HepG2 (cell line): ENCODE measurements around the gene DNPH1. TPM values are rescaled to one million over a fixed set of nuclear protein-coding genes. Genes with fewer than 3 reads are reported as not detected.

Experiments used
- ATAC-seq: fragments of 200-7000 bp; cut with Tn5 transposase; 3 replicates; pipeline ENCODE4 v1.9.1; 2020; ENCODE audit warnings: mild to moderate bottlenecking, moderate library complexity
- BruUV-seq: library from RNA; stranded (reverse); fragments of 400-500 nt; replicated peaks from 2 replicates; lab custom pipeline; 2021; lab: Mats Ljungman, UMichigan
- CTCF ChIA-PET: fragments of 300-600 bp; formaldehyde crosslinking; extraction: SDS; loops from one replicate; lab custom pipeline; 2021; ENCODE audit warnings: low total read pairs, inconsistent platforms, low intra/inter-chr PET ratio; lab: Yijun Ruan, JAX
- POLR2A ChIA-PET: fragments of 350-600 bp; sonication (Branson Sonifier 250); formaldehyde crosslinking; loops from one replicate; lab custom pipeline; 2020; ENCODE audit warnings: antibody characterized with exemption, inconsistent platforms; lab: Yijun Ruan, JAX
- DNase-seq: peaks from one replicate; pipeline ENCODE4 v3.0.0-alpha.2; 2015; ENCODE audit warnings: low spot score
- FAIRE-seq: peaks from 3 replicates; lab custom pipeline; 2011; peaks lifted over from hg19 to GRCh38; lab: Jason Lieb, UNC
- H2AFZ ChIP-seq: one replicate; pipeline ENCODE4 v1.6.1; 2011; ENCODE audit warnings: low read length, inconsistent platforms
- H3K27ac ChIP-seq: fragments of 300-600 bp; 3 replicates; pipeline ENCODE4 v1.8.0; 2011; ENCODE audit warnings: mixed run types, mild to moderate bottlenecking, mixed read lengths, low read length, inconsistent platforms; ENCODE audit not compliant: insufficient read depth; ENCODE audit errors: extremely low read length
- H3K27me3 ChIP-seq, 2 experiments: fragments of 200-600 bp in 1 of 2; 2 replicates in 1 of 2; 3 replicates in 1 of 2; pipeline versions ENCODE4 v1.6.0 to v1.8.0; 2011; ENCODE audit warnings: low read length in 2 of 2, mild to moderate bottlenecking in 2 of 2, moderate library complexity in 2 of 2, inconsistent platforms in 1 of 2; ENCODE audit not compliant: insufficient read depth in 2 of 2, control insufficient read depth in 1 of 2
- H3K36me3 ChIP-seq, 2 experiments: fragments of 200-600 bp in 1 of 2; replicated peaks in 1 of 2; 2 replicates in 1 of 2; 3 replicates in 1 of 2; pipeline versions ENCODE4 v1.5.1 to v1.8.0; 2011; ENCODE audit warnings: low read length in 2 of 2, inconsistent platforms in 1 of 2; ENCODE audit not compliant: insufficient read depth in 2 of 2, control insufficient read depth in 1 of 2
- H3K4me1 ChIP-seq: 2 replicates; pipeline ENCODE4 v1.5.1; 2012; ENCODE audit warnings: low read length, inconsistent platforms; ENCODE audit not compliant: insufficient read depth
- H3K4me2 ChIP-seq: 2 replicates; pipeline ENCODE4 v1.6.0; 2011; ENCODE audit warnings: low read depth, low read length, inconsistent platforms
- H3K4me3 ChIP-seq, 3 experiments: fragments of 200-600 bp in 1 of 3; sonication (generic), shearing (Covaris generic) in 1 of 3; replicated peaks in 1 of 3; 2 replicates each; pipeline ENCODE4 v1.5.1; 2011 to 2016; ENCODE audit warnings: low read length in 3 of 3, inconsistent platforms in 2 of 3, low read depth in 2 of 3, mild to moderate bottlenecking in 2 of 3, control low read depth in 1 of 3, mixed read lengths in 1 of 3; ENCODE audit not compliant: insufficient read depth in 1 of 3
- H3K79me2 ChIP-seq: one replicate; pipeline ENCODE4 v1.6.1; 2011; ENCODE audit warnings: low read length, inconsistent platforms; ENCODE audit not compliant: insufficient read depth
- H3K9ac ChIP-seq: 2 replicates; pipeline ENCODE4 v1.6.0; 2011; ENCODE audit warnings: mild to moderate bottlenecking, low read depth, low read length, inconsistent platforms; ENCODE audit not compliant: insufficient read depth
- H3K9me3 ChIP-seq: 2 replicates; pipeline ENCODE4 v1.5.1; 2012; ENCODE audit warnings: mild to moderate bottlenecking, low read length
- H4K20me1 ChIP-seq: 2 replicates; pipeline ENCODE4 v1.6.0; 2011; ENCODE audit warnings: inconsistent platforms, mild to moderate bottlenecking, low read length, moderate library complexity; ENCODE audit not compliant: insufficient read depth
- ETS1 ChIP-seq: sonication (generic); formaldehyde crosslinking; IDR thresholded peaks from 2 replicates; pipeline ENCODE4 v1.4.0; 2020; ENCODE audit warnings: missing genetic modification reagents
- GMEB1 ChIP-seq: sonication (generic); formaldehyde crosslinking; IDR thresholded peaks from 2 replicates; pipeline ENCODE4 v1.5.1; 2020; ENCODE audit warnings: missing genetic modification reagents, mild to moderate bottlenecking, borderline replicate concordance
- JUNB ChIP-seq: sonication (generic); formaldehyde crosslinking; IDR thresholded peaks from 2 replicates; pipeline ENCODE4 v1.8.0; 2022; ENCODE audit warnings: missing genetic modification reagents, mild to moderate bottlenecking, borderline replicate concordance
- KMT2B ChIP-seq: IDR thresholded peaks from 2 replicates; pipeline ENCODE4 v1.6.1; 2016; ENCODE audit warnings: missing genetic modification reagents, missing compliant biosample characterization
- MED13 ChIP-seq: sonication (generic); formaldehyde crosslinking; IDR thresholded peaks from 2 replicates; pipeline ENCODE4 v1.5.0; 2020; ENCODE audit warnings: missing genetic modification reagents
- NBN ChIP-seq: fragments of 450-650 bp; conservative IDR thresholded peaks from 2 replicates; pipeline ENCODE4 v1.6.1; 2017
- NFATC3 ChIP-seq: sonication (generic); formaldehyde crosslinking; IDR thresholded peaks from 2 replicates; pipeline ENCODE4 v1.5.1; 2020; ENCODE audit warnings: mild to moderate bottlenecking, missing genetic modification reagents
- UBTF ChIP-seq: sonication (generic); formaldehyde crosslinking; IDR thresholded peaks from 2 replicates; pipeline ENCODE4 v1.4.0; 2020; ENCODE audit warnings: mild to moderate bottlenecking, missing genetic modification reagents
- ZNF691 ChIP-seq: sonication (generic); formaldehyde crosslinking; IDR thresholded peaks from 2 replicates; pipeline ENCODE4 v1.4.0; 2020; ENCODE audit warnings: missing genetic modification reagents, low read depth, mild to moderate bottlenecking, borderline replicate concordance
- ZNF792 ChIP-seq: IDR thresholded peaks from 2 replicates; pipeline ENCODE4 v1.6.1; 2016
- WGBS: methylation state at CpG from one replicate; pipeline ENCODE4 v1.1.6; 2017; ENCODE audit warnings: low lambda C conversion rate; 5-methylcytosine and 5-hydroxymethylcytosine counted together
- in situ Hi-C: cut with HindIII; loops from 2 replicates; pipeline ENCODE4 v1.10.0; 2017; ENCODE audit warnings: low pct_unique_long_range_greater_than_20kb; ENCODE audit not compliant: extremely low pct_ligation_motif_present
- intact Hi-C: fragments of 100-400 bp; cut with micrococcal nuclease; formaldehyde crosslinking; loops from one replicate; pipeline ENCODE4 v1.10.0; 2022; ENCODE audit not compliant: unreplicated experiment
- polyA plus RNA-seq, 8 experiments: library from polyadenylated mRNA; depleted of rRNA in 3 of 8; stranded (reverse) in 7 of 8; unstranded in 1 of 8; fragments of >200 nt; fragmentation: Illumina TruSeq in 4 of 8; extraction: Trizol in 4 of 8; gene quantifications; 2 replicates each; pipeline versions ENCODE4 v1.2.1 to v1.2.3, GENCODE V29; 2011 to 2016; ENCODE audit warnings: low read depth in 4 of 8, missing spikeins in 1 of 8, mixed read lengths in 1 of 8; ENCODE audit not compliant: insufficient read depth in 1 of 8
- total RNA-seq, 5 experiments: library from RNA; depleted of rRNA; stranded (reverse); fragments of >200 nt; fragmentation: Illumina TruSeq; extraction: Trizol; gene quantifications; 2 replicates each; pipeline ENCODE4 v1.2.3, GENCODE V29; 2016; ENCODE audit warnings: low read depth in 1 of 5

Gene DNPH1
- total and polyA plus RNA-seq, 2 of the 13 experiments (the other 11 are each of a cell fraction or from before 2014, with no cell fraction given): 56.5 to 75.1 TPM

GRCh38 chr6:43181942-43182860, 47.1 kb downstream of the DNPH1 start, which contains the start of gene CUL9 (continued):
- 0 out of 2 replicates have a peak, but pooled peaks have one; percentile 63 for TF ChIP-seq ETS1 (CRISPR knock-in tag)
- peak; percentile 88; the same call in 1 of the 2 replicates for TF ChIP-seq ZNF792 (CRISPR knock-in tag)

GRCh38 chr6:43181621-43181941, 47.7 kb downstream of the DNPH1 start:
- Histone ChIP-seq H4K20me1 (no peaks in the 10 kb centered on the region), H3K4me1 (peaks cover 22% of the 10 kb centered on the region), H3K27ac (peak overlapping the region; percentile 58), H3K36me3 (peaks cover 15 to 23% of the 10 kb centered on the region in 2 experiments), H3K9me3 (no peaks in the 10 kb centered on the region), H3K4me3 (peak overlapping the region; percentile 73 to 83 (median 78)), H3K27me3 (no peaks in the 10 kb centered on the region; a peak in 1 of 5 replicates), H3K9ac (peak overlapping the region; percentile 80), H2AFZ (no peak overlapping the region), H3K4me2 (peak overlapping the region; percentile 96), H3K79me2 (no peaks in the 10 kb centered on the region)
- BruUV-seq: TSS peak; percentile 86
- ChIA-PET POLR2A (interaction anchor here (0.9 to 2.4 kb wide), 24 partner anchors 8 to 310 kb away, joined by 3 to 12 read pairs (median 5); partner anchors contain the start of genes ABCC10, CUL7, DNPH1 and KLC4), CTCF (no interaction called here)
- DNase-seq (no peak), ATAC-seq (no peak), FAIRE-seq (no peak)
- WGBS: 61% methylated on average over 9 of the region's 9 CpGs
- in situ Hi-C loops: no loop called here
- intact Hi-C loops: no loop called here
- no peak for TF ChIP-seq NFATC3
- TF ChIP-seq UBTF: no peak
- TF ChIP-seq GMEB1 (CRISPR knock-in tag): no peak
- TF ChIP-seq JUNB (CRISPR knock-in tag): no peak
- TF ChIP-seq KMT2B: no peak
- no peak for TF ChIP-seq NBN
- TF ChIP-seq MED13 (CRISPR knock-in tag): no peak
- no peak for TF ChIP-seq ZNF691 (CRISPR knock-in tag)
